GM12801 (cell line): ENCODE data around the gene ZNF107.

Experiments
- CTCF ChIP-seq: IDR thresholded peaks from one replicate; pipeline ENCODE4 v1.5.1; 2011; ENCODE audit warnings: control low read depth; ENCODE audit not compliant: insufficient read length; ENCODE audit errors: extremely low read depth

ZNF107 gene

GRCh38 chr7:64628192-64628591 is 37.7 kb upstream of the ZNF107 start:
- no peak for TF ChIP-seq CTCF

- no peak for TF ChIP-seq CTCF
Measured at GRCh38 chr7:64628721-64629120, 37.2 kb upstream of the ZNF107 start.

GRCh38 chr7:64630496-64630895 is 35.4 kb upstream of the ZNF107 start:
- TF ChIP-seq CTCF, result no peak

GRCh38 chr7:64632029-64632428 is 33.9 kb upstream of the ZNF107 start:
- no peak for TF ChIP-seq CTCF

- TF ChIP-seq CTCF, result no peak
Measured at GRCh38 chr7:64633401-64633800, 32.5 kb upstream of the ZNF107 start.

- TF ChIP-seq CTCF, result no peak
Measured at GRCh38 chr7:64634406-64635062, 31.4 kb upstream of the ZNF107 start.

GRCh38 chr7:64636386-64636785 is 29.5 kb upstream of the ZNF107 start:
- TF ChIP-seq CTCF, result no peak
